Peyer's patch (tissue), 4 donors: ENCODE measurements around the gene GPR146. TPM values are rescaled to one million over a fixed set of nuclear protein-coding genes. Genes with fewer than 3 reads are reported as not detected.
A peak's percentile ranks its signal among the peaks of the same experiment; 100 is the strongest.

Experiments used
- DNase-seq, 3 donors: peaks; one replicate each; pipeline ENCODE4 v3.0.0-alpha.2; 2017 to 2019
- H3K27ac ChIP-seq, 4 donors: fragments of 200-600 bp; sonication (generic); one replicate each; pipeline ENCODE4 v1.5.1; 2016 to 2019
- H3K27me3 ChIP-seq, 2 donors: fragments of 200-600 bp; sonication (generic); one replicate each; pipeline ENCODE4 v1.5.1; 2019
- H3K36me3 ChIP-seq, 3 donors: fragments of 200-600 bp; sonication (generic); one replicate each; pipeline ENCODE4 v1.5.1; 2016 to 2019
- H3K4me1 ChIP-seq, 4 donors: fragments of 200-600 bp; sonication (generic); one replicate each; pipeline ENCODE4 v1.5.1; 2016 to 2019
- H3K4me3 ChIP-seq, 4 donors: fragments of 200-600 bp; sonication (generic); 1 replicate in 3 of 4; 2 replicates in 1 of 4; pipeline ENCODE4 v1.5.1; 2016 to 2019; ENCODE audit warnings: mild to moderate bottlenecking in 1 of 4
- H3K9me3 ChIP-seq, 4 donors: fragments of 200-600 bp; sonication (generic); one replicate each; pipeline ENCODE4 v1.5.1; 2016 to 2019; ENCODE audit warnings: mild to moderate bottlenecking in 1 of 4
- CTCF ChIP-seq, 6 experiments: fragments of 450-650 bp in 4 of 6; fragments of 200-600 bp in 2 of 6; sonication (generic) in 1 of 6; IDR thresholded peaks; one replicate each; pipeline ENCODE4 v1.5.1; 2017 to 2019; ENCODE audit warnings: antibody characterized with exemption in 6 of 6, mild to moderate bottlenecking in 3 of 6, moderate library complexity in 1 of 6
- POLR2A ChIP-seq, 2 donors: fragments of 450-650 bp; IDR thresholded peaks; one replicate each; pipeline ENCODE4 v1.5.1; 2017; ENCODE audit warnings: antibody characterized with exemption in 2 of 2, mild to moderate bottlenecking in 2 of 2, moderate library complexity in 2 of 2
- total RNA-seq, 4 donors: library from RNA; depleted of rRNA; stranded (reverse); fragments of >200 nt; gene quantifications; one replicate each; pipeline ENCODE4 v1.1.0, GENCODE V29; 2016

The GPR146 gene
- total RNA-seq, 4 donors from 2014 or later: 1.4 to 13.2 (median 4.4) TPM

GRCh38 chr7:1054438-1054837, 10.1 kb downstream of the GPR146 start:
- Histone ChIP-seq H3K27ac (peak overlapping the region; percentile 19 to 48 (median 42)), H3K9me3 (no peaks in the 10 kb centered on the region), H3K27me3 (no peaks in the 10 kb centered on the region), H3K4me3 (peak overlapping the region in 1 of 4 donors; percentile 35), H3K4me1 (peaks cover 0 to 61% (median 8%) of the 10 kb centered on the region in 4 donors), H3K36me3 (peaks cover 0 to 7% (median 0%) of the 10 kb centered on the region in 3 donors)
- DNase-seq: no peak
- no peak for TF ChIP-seq POLR2A (IDR thresholded peaks at IDR 0.05)
- no peak for TF ChIP-seq CTCF (IDR thresholded peaks at IDR 0.05)

GRCh38 chr7:1054861-1055450, 10.6 kb downstream of the GPR146 start:
- no peak for TF ChIP-seq POLR2A (IDR thresholded peaks at IDR 0.05)
- no peak for TF ChIP-seq CTCF (IDR thresholded peaks at IDR 0.05)
- peak in 2 of 3 donors; percentile 31 to 76 for DNase-seq
- H3K4me3 ChIP-seq: peak overlapping the region in 3 of 4 donors; percentile 18 to 35 (median 27)

GRCh38 chr7:1055491-1055955, 11.2 kb downstream of the GPR146 start:
- TF ChIP-seq CTCF (IDR thresholded peaks at IDR 0.05): no peak
- TF ChIP-seq POLR2A (IDR thresholded peaks at IDR 0.05): no peak
- H3K9me3 ChIP-seq: no peaks in the 10 kb centered on the region
- no peak for DNase-seq
- H3K4me3 ChIP-seq: peak overlapping the region in 3 of 4 donors; percentile 18 to 35 (median 27)
- H3K36me3 ChIP-seq: peaks cover 0 to 7% (median 0%) of the 10 kb centered on the region in 3 donors
- H3K27me3 ChIP-seq: no peaks in the 10 kb centered on the region
- peaks cover 0 to 56% (median 8%) of the 10 kb centered on the region in 4 donors for H3K4me1 ChIP-seq
- peak overlapping the region in 3 of 4 donors; percentile 38 to 52 (median 48) for H3K27ac ChIP-seq

More at GRCh38 chr7:1054861-1055450, 10.6 kb downstream of the GPR146 start:
- Histone ChIP-seq H3K9me3 (no peaks in the 10 kb centered on the region), H3K27me3 (no peaks in the 10 kb centered on the region), H3K4me1 (peaks cover 0 to 56% (median 8%) of the 10 kb centered on the region in 4 donors), H3K27ac (peak overlapping the region; percentile 19 to 52 (median 43)), H3K36me3 (peaks cover 0 to 7% (median 0%) of the 10 kb centered on the region in 3 donors)

GRCh38 chr7:1055956-1056784, 11.8 kb downstream of the GPR146 start:
- peaks cover 0 to 7% (median 0%) of the 10 kb centered on the region in 3 donors for H3K36me3 ChIP-seq
- H3K4me3 ChIP-seq: peak overlapping the region in 2 of 4 donors; percentile 27 to 35
- peak overlapping the region in 2 of 4 donors; percentile 48 to 52 for H3K27ac ChIP-seq
- TF ChIP-seq POLR2A (IDR thresholded peaks at IDR 0.05) (no peak), CTCF (IDR thresholded peaks at IDR 0.05) (no peak)
- H3K27me3 ChIP-seq: no peaks in the 10 kb centered on the region
- peaks cover 0 to 51% (median 8%) of the 10 kb centered on the region in 4 donors for H3K4me1 ChIP-seq
- DNase-seq: no peak
- no peaks in the 10 kb centered on the region for H3K9me3 ChIP-seq

GRCh38 chr7:1056785-1057410, 12.6 kb downstream of the GPR146 start:
- H3K27ac ChIP-seq: no peak overlapping the region
- no peak for DNase-seq
- TF ChIP-seq CTCF (IDR thresholded peaks at IDR 0.05) (no peak), POLR2A (IDR thresholded peaks at IDR 0.05) (no peak)
- H3K36me3 ChIP-seq: peaks cover 0 to 7% (median 0%) of the 10 kb centered on the region in 3 donors
- H3K4me3 ChIP-seq: no peak overlapping the region
- no peaks in the 10 kb centered on the region for H3K9me3 ChIP-seq
- H3K4me1 ChIP-seq: peaks cover 0 to 43% (median 8%) of the 10 kb centered on the region in 4 donors
- H3K27me3 ChIP-seq: no peaks in the 10 kb centered on the region
